HG02610 (cell line): ENCODE measurements around the gene ACAD11.
"Not testable (repeated sequence)": the region's sequence is repeated elsewhere in the genome, so short reads cannot be mapped to it uniquely, and the experiment has no call there.

Experiments used
- ATAC-seq: cut with Tn5 transposase; IDR thresholded peaks from one replicate; pipeline ENCODE4 v1.9.1; 2021; ENCODE audit warnings: mild to moderate bottlenecking, moderate library complexity; ENCODE audit not compliant: unreplicated experiment

Gene ACAD11

DNA sequence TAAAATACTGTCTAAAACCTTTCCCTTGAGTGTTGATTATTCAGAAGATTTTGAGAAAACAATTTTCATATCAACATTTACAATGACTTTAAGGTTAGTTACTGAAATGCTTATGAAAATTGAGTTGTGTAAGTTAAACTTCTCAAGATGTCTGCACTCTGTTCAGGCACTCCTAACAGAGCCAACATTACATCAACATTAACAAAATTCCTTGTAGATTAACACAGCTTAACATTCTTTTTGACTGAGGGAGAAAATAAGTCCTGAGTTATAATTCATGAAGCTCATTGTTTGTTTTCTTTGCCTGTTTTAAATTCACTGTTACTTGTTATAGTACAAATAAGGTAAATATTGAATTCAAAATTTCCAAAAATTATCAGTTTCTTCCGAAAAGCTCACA, 53.5 kb downstream of the ACAD11 start:
- no peak for ATAC-seq

DNA sequence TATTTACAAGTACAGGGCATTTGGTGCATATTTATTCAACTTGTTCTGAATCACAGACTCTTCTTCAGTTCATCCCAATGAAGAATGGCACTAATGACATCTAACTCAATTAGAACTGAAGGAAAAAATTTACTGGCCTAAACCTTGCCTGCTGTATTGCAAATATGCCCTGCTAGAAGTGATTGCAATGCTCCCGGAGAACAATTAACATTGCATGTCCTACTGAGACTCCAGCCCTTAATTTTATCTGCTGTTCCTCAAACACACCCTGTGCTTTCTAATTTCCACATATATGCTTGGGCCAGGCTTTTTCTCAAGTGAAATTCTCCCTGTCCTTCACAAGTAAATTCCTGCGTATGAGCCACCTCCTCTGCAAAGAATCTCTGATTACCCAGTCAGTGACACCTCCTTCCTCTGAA, 54.2 kb downstream of the ACAD11 start:
- no peak for ATAC-seq

DNA sequence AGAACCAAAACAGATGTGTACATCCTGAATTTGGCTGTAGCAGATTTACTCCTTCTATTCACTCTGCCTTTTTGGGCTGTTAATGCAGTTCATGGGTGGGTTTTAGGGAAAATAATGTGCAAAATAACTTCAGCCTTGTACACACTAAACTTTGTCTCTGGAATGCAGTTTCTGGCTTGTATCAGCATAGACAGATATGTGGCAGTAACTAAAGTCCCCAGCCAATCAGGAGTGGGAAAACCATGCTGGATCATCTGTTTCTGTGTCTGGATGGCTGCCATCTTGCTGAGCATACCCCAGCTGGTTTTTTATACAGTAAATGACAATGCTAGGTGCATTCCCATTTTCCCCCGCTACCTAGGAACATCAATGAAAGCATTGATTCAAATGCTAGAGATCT, 59.0 kb downstream of the ACAD11 start:
- ATAC-seq: not testable (repeated sequence)

DNA sequence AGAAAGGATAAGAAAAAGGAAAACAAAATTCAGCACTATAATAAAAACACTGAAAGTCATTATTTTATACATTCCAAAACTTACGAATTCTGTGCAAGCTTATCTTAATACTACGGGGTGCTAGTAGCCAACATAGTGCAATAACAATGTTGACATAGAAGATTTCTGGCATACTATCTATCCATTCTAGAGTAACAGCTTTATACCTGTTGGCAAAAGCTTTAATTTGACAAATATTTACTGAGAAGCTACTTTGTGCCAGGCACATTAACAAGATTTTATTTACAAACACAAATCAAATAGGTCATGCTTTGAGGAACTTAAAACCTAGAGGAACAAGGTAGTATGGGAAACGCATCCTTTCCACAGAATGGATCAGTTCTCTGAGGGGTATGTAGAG, 61.4 kb downstream of the ACAD11 start:
- ATAC-seq: no peak

DNA sequence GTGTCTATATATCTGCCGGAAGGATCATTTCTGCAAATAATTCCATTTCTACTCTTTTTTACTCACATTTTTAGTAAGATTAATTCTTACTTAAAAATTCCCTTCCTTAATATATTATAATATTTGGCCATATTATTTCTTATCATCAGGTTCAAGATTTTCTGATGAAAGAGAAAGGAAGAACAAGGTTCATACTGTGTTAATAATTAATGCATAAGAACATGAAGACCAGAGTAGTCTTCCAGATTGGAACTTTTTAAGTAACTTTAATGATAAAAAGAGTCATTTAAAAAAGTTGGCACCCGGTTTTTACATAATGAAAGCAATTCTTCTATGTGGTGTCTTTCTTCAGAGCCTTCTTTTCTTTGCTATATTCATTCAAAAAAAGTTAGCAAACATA, 61.9 kb downstream of the ACAD11 start:
- ATAC-seq: no peak

DNA sequence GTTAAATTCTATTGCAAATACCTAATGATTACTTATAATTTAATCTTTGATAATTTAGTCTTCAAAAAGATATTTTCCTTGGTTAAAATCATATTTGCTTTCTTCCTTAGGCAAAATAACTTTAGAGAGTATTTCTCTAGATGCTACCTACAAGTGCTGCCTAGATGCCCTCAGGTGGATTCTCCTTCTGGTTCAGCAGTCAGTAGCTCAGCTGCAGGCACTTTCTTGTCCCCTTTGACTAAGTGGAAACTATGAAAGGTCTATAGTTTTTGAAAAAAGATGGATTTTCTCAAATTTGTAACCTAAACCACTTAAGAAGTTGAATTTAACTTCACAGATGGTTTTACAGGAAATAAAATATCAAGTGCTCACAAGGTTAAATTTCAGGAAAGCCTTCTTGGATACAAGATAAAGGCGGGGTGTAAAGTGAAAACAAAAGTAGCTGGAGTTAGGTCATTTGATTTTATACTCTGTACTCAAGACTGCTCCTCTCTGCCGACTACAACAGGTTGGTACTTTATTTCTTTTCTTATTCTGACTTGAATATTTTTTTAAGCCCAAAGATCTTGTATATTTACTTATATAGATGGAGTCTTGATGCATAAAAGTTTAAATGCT, 62.7 kb downstream of the ACAD11 start, which contains the start of gene ACKR4:
Gene ACKR4, plus strand, starts transcription at position 455 of the 618 bp plus-strand sequence. CDS start 3,128 bp downstream, outside the sequence.
- ATAC-seq: no peak

DNA sequence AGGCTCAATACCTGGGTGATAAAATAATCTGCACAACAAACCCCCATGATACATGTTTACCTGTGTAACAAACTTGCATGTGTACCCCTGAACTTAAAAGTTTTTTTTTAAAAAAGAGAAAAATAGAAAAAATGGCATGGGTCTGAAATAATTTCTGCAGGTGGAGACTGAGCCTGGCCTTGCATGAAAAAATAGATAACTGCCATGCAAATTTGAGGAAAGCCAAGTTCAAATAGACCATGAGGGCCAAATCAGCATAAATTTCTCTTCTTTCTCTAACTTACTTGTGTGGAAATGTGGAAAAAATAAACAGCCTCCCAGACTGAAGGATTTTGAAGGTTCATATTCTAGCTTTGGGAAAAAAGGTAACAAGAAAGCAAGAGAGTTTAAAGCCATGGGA, 63.3 kb downstream of the ACAD11 start:
- ATAC-seq: no peak

DNA sequence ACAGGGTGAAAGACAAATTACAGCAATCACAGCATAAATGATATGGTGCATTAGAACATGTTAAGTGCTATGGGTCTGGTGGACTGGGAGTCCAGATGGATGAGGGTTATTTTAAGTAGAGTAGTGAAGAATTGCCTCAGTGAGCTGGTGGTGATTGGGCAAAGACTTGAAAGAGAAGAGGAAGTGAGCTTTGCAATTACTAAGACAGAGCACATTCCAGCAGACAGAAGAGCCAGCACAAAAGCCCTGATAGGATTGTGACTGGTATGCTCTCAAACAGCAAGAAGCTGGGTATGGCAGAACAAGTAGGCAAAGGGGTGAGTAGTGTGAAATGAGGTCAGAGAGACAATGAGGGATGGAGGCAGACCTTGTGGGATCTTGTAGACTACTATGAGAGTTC, 64.6 kb downstream of the ACAD11 start:
- ATAC-seq: no peak

DNA sequence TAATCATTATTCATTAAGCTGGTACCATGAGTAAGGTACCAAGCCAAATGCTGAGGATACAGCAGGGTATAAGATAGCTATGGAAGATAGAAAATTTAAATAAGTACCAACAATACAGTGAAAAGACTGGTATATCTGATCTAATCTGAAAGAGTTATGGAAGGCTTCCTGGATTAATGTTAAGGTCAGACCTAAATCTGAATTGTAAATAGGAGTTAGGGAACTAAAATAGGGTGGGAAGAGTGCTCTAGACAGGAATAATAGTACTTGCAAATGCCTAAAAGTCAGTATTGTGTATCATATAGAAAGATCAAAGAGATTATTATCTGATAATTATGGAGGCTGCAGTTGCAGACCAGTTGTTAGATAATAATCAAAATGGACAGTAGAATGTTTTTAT, 65.1 kb downstream of the ACAD11 start:
- no peak for ATAC-seq

DNA sequence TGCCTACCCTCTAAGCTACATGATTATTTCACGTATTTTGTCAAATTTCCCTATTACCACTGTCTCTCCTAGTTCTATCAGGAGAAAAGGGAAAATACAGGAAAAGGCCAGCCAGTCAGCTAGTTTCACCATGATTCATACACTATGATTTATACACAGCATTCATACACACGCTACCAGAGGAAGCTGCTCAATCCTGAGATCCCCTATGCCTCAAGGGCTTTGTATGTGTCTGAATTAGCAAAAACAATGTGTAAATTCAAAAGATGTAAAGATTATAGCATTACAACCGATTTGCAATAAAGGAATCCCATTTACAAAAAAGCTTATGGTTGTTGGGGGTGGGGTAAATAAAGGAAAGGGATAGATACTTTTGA, 65.7 kb downstream of the ACAD11 start:
- ATAC-seq: no peak

DNA sequence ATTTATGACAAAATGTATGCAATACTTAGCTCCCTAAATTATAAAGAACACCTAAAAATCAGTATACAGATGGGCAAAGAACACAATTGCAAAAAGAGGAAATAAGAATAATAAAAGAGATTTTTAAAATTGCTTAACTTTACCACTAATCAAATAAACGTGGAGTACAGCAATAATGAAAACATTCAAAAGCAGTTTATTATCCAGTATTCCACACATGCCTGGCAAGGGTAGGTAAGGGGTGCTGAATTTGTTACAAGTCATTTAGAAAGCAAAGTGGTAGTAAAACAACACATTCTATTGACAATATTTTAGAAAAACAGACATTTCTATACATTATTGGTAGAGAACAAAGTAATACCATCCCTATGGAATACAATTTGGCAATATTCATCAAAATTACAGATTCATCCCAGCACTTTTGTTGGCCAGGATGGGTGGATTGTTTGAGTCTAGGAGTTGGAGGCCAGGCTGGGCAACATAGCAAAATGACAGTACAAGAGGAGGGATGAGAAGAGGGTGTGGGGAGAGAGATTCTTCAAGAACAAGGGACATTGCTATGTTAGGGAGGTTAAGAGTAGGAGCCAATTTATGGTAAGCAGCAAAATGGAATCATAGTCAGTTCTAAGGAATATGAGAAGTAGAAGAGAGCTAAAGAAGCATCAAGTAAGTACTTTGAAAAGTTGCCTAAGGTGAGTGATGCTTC, 66.2 kb downstream of the ACAD11 start:
- ATAC-seq: no peak

DNA sequence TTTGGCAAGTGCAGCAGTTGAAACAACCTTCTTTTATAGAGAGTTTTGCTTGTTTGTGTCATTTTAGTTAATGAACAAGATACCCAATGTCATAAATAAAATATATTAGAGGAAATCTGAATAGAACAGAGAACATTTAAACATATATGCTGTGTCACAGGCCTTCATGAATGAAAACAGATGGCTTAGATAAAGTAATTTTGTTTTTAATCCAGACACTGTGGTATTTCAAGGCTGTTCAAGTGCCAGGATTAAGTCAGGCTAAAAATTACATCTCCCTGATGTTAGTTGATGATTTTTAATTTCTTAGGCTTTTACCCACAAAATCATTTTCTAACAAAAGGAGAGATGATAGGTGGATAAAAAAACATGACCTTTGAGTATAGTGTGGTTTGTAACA, 67.4 kb downstream of the ACAD11 start:
- no peak for ATAC-seq

DNA sequence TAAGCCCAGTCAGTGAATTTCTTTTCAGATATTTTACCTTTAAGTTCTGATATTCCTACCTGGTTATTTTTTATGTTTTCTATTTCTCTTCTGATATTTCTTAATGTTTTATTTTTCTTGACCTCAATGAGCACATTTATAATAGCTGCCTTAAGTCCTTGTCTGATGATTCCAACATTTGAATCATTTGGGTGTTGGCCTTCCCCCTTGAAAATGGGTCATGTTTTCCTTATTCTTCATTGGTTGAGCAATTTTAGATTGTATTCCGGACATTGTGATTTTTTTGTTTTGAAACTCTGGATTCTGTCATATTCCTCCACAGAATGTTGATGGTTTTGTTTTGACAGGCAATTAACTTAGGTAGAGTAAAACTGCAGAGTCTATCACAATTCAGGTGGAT, 72.2 kb downstream of the ACAD11 start:
- ATAC-seq: no peak

DNA sequence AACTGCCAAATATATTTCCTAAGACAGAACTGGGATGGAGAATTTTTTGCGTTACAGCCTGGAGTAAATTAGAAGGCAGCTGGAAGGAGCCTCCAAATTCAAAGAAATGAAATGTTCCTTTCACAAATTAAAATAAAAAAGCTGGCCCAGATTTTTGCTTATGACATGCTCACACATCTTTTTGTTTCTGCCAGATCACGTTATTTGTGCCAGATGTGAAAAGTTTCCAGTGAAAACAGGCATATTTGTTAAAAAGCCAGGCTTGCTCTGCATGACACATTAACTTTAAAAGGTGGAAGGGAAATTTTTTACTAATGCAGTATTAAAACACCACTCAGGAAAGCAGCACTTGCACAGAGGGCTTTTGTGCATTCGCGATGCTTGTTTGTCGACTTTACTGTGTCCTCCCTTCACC, 85.8 kb downstream of the ACAD11 start:
- no peak for ATAC-seq

DNA sequence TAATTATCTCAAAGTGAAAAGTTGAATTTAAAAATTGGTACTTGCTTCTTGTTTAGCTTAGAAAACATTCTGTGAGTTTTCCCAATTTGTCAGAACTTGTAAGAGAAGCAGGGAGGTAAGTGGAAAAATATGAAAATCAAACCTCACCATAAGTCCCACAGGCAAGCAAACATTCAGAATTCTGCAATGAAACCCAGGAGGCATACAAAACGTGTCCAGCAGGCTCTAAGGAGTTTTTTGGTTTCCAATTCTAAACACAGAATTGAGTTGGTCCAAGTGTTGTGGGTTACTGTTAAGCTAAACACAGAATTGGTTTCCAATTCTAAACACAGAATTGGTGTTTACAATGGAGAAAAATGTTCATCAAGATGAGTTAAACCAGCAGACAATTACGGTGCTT, 89.6 kb downstream of the ACAD11 start:
- no peak for ATAC-seq

DNA sequence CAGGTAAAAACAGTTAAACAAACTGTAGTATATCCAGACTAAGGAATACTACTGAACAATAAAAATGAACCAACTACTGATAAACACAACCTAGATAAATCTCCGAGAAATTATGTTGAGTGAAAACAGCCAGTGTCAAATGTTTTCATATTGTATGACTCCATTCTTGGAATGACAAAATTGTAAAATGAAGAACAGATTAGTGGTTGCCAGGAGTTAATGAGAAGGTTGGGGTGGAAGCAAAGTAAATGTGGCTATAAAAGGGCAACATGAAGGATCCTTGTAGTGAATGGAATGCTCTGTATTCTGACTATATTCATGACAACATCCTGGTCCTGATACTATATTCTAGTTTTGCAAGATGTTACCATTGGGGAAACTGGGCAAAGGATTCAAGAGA, 90.0 kb downstream of the ACAD11 start:
- no peak for ATAC-seq

DNA sequence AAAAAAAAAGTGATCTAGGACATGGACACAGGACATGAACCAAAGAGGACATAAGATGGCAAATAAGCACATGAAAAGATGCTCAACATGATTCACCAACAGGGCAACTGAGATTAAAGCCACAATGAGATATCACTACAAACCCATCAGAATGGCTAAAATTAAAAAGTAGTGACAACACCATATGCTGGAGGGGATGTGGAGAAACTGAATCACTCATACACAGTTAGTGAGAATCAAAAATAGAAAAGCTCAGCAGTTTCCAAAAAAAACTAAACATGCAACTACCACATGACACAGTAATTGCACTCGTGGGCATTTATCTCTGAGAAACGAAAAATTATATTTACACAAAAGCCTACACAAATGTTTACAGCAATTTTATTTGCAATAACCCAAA, 90.5 kb downstream of the ACAD11 start:
- ATAC-seq: no peak

DNA sequence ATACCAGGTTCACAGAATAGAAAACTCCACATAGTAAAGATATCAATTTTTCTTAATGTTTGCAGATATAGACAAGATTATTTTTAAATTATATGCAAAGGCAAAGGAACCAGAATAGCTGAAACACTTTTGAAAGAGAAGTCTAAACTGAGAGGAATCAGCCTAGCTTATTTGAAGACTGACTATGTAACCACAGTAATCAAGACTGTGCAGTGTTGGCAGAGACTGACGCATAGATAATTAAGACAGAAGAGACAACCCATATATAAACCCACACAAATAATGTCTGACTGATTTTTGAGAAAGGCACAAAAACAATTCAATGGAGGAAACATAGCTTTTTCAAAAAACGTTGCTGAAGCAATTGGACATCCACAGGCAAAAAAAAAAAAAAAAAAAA, 91.2 kb downstream of the ACAD11 start:
- ATAC-seq: no peak

DNA sequence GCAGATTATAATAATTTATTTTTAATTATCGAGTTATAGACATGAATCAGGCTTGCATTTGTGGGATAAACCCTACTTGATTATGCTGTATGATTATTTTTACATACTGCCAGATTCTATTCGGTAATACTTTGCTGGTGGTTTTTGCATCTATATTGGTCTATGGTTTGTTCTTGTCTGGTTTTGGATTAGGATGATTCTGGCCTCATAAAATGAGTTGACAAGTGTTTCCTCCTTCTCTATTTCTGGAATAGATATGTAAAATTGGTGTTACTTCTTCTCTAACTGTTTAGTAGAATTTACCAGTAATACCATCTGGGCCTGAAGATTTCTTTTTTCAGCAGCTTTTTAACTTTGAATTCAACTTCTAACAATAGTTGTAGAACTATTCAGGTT, 95.5 kb downstream of the ACAD11 start:
- ATAC-seq: no peak

DNA sequence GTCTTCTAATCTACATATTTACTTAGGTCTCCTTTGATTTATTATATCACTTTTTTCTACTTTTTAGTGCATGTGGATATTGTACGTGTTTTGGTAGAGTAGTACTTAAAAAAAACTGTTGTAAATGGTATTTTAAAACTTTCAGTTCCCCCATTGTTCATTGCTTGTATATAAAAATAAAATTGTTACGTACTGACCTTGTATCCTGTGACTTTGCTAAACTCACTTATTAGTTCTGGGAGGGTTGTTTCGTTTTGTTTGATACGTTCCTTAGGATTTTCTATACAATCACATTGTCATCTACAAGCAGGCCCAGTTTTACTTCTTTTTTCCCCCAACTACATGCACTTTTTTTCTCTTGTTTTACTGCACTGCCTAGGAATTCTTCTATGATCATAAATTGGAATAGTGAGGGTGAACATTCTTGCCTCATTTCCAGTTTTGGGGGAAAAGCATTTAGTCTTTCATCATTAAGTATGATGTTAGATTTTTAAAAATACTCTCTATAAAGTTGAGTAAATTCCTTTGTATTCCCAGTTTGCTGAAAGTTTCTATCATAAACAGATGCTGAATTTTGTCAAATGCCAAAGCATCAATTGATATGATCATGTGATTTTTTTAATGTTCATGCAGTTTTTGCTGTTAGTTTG, 96.1 kb downstream of the ACAD11 start:
- ATAC-seq: no peak

DNA sequence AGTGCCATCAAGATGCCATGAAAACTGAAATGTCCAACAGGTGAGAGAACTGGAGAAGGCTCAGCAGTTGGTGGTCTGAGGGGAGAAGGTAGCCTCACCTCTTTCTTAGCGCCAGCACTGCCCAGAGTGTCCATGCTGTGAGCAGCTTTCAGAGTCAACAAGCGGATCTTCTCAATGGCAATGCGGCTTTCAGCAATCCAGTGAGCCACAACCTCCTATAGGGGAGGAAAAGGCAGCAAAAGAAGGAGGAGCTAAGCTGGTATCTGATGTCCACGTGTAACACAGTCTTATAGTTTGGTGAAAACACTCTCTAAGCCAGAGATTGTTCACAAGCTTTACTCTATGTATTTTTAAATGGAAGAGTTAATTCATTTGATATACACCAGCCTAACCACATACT, 98.6 kb downstream of the ACAD11 start:
- ATAC-seq: no peak

DNA sequence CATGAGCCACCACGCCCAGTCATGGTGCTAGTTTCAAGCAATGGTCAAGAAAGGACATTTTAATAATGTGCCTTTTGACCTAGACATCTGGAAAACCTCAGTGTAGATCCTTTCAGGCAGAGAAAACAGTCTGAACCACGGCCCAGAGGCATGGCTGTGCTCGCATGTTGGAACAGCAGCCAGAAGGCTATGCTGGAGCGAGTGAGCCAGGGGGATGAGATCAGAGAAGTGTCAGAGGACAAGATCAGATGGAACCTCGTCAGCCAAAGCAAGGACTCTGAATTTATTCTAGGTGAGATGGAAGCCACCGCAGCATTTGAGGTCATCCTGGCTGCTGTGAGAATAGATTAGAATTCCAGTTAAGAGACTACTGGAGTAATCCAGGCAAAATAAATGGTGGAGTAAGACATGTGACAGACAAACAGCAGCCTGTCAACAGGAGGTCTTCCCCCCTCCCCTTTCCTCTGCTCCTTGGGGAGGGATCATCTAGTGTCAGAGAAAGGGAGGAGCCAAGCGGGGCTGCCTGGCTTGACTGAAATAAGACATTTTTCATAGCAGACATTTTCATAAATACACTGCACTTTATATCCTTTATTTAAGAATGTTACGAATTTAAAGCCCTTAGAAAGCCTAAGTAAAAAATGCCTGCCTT, 103.0 kb downstream of the ACAD11 start:
- ATAC-seq: no peak
